Calu3 (cell line): ENCODE measurements around the gene ARHGEF12. TPM values are rescaled to one million over a fixed set of nuclear protein-coding genes. Genes with fewer than 3 reads are reported as not detected.

Experiments
- BruUV-seq: library from RNA; stranded (reverse); fragments of 400-500 nt; replicated peaks from 2 replicates; lab custom pipeline; 2021; lab: Mats Ljungman, UMichigan
- CTCF ChIA-PET: fragments of 300-600 bp; sonication (Branson Sonifier 250); formaldehyde crosslinking; loops from one replicate; lab custom pipeline; 2022; ENCODE audit warnings: antibody characterized with exemption; lab: Charles Lee
- DNase-seq: peaks from one replicate; pipeline ENCODE4 v3.0.0; 2022
- H3K27ac Mint-ChIP-seq: one replicate; pipeline ENCODE4 v1.8.0; 2022; ENCODE audit warnings: mixed read lengths; ENCODE audit not compliant: unreplicated experiment
- H3K27me3 Mint-ChIP-seq: one replicate; pipeline ENCODE4 v1.8.0; 2022; ENCODE audit warnings: mixed read lengths; ENCODE audit not compliant: unreplicated experiment
- H3K36me3 Mint-ChIP-seq: one replicate; pipeline ENCODE4 v1.8.0; 2022; ENCODE audit warnings: mild to moderate bottlenecking, moderate library complexity, mixed read lengths; ENCODE audit not compliant: insufficient read depth, unreplicated experiment
- H3K4me1 Mint-ChIP-seq: one replicate; pipeline ENCODE4 v1.8.0; 2022; ENCODE audit warnings: mild to moderate bottlenecking, low read depth, mixed read lengths; ENCODE audit not compliant: unreplicated experiment
- H3K4me3 Mint-ChIP-seq: one replicate; pipeline ENCODE4 v1.8.0; 2022; ENCODE audit warnings: mild to moderate bottlenecking, low read depth, moderate library complexity, mixed read lengths; ENCODE audit not compliant: unreplicated experiment
- H3K9me3 Mint-ChIP-seq: one replicate; pipeline ENCODE4 v1.8.0; 2022; ENCODE audit warnings: low read depth, mixed read lengths; ENCODE audit not compliant: unreplicated experiment
- intact Hi-C: fragments of 100-400 bp; cut with micrococcal nuclease; formaldehyde crosslinking; loops from one replicate; pipeline ENCODE4 v1.10.0; 2022; ENCODE audit not compliant: unreplicated experiment
- total RNA-seq: library from RNA; stranded (reverse); gene quantifications from 2 replicates; pipeline ENCODE4 v1.2.3, GENCODE V29; 2022
- TF ChIP-seq, protein P1 (sequence below): fragments of 200-600 bp; IDR thresholded peaks from one replicate; pipeline ENCODE4 v1.8.0; 2022; ENCODE audit warnings: antibody characterized with exemption; ENCODE audit not compliant: unreplicated experiment

The ARHGEF12 gene
- total RNA-seq, 1 experiment from 2014 or later = 50.0 TPM

DNA sequence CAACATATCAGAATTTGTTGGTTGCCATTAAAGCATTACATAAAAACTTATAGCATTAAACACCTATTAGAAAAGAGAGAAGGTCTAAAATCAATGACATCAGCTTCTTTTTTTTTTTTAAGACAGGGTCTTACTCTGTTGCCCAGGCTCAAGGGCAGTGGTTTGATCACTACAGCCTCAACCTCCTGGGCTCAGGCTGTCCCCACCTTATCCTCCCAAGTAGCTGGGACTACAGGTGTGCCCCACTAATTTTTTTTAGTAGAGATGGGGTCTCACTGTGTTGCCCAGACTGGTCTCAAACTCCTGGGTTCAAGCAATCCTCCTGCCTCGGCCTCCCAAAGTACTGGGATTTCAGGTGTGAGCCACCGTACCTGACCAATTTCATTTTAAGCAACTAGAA is 57.9 kb downstream of the ARHGEF12 start:
- CTCF ChIA-PET = no interaction called here
- Mint-ChIP-seq H3K9me3 (peaks cover 11% of the 10 kb centered on the region), H3K4me3 (no peak overlapping the region), H3K36me3 (no peaks in the 10 kb centered on the region), H3K27me3 (no peaks in the 10 kb centered on the region), H3K27ac (no peak overlapping the region), H3K4me1 (peaks cover 24% of the 10 kb centered on the region)
- TF ChIP-seq, protein P1, sequence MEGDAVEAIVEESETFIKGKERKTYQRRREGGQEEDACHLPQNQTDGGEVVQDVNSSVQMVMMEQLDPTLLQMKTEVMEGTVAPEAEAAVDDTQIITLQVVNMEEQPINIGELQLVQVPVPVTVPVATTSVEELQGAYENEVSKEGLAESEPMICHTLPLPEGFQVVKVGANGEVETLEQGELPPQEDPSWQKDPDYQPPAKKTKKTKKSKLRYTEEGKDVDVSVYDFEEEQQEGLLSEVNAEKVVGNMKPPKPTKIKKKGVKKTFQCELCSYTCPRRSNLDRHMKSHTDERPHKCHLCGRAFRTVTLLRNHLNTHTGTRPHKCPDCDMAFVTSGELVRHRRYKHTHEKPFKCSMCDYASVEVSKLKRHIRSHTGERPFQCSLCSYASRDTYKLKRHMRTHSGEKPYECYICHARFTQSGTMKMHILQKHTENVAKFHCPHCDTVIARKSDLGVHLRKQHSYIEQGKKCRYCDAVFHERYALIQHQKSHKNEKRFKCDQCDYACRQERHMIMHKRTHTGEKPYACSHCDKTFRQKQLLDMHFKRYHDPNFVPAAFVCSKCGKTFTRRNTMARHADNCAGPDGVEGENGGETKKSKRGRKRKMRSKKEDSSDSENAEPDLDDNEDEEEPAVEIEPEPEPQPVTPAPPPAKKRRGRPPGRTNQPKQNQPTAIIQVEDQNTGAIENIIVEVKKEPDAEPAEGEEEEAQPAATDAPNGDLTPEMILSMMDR = no peak
- DNase-seq = no peak
- no TSS peak for BruUV-seq
- intact Hi-C loops = loop anchor here (5.0 kb wide), 1 partner anchor 33 kb away; no protein-coding TSS in a partner anchor

DNA sequence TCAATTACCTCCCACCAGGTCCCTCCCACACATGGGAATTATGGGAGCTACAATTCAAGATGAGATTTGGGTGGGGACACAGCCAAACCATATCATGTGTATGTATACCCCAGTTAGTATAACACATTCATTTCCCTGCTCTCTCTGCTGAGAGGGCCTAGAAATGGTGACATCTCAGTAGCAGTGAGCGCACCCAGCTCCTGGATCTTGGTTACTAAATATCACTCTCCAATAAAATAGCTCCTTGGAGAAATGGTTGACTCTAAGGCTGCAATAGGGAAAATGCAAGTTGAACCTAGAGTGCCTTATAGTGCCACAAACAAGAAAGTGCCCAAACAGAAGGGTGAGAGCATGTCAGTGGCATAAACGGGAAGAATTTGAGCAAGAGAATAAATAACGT is 59.6 kb downstream of the ARHGEF12 start:
- intact Hi-C loops = no loop called here
- H3K9me3 Mint-ChIP-seq = peaks cover 8% of the 10 kb centered on the region
- no peaks in the 10 kb centered on the region for H3K27me3 Mint-ChIP-seq
- no peak overlapping the region for H3K4me3 Mint-ChIP-seq
- no TSS peak for BruUV-seq
- H3K4me1 Mint-ChIP-seq = peaks cover 14% of the 10 kb centered on the region
- TF ChIP-seq, protein P1 = no peak
- H3K36me3 Mint-ChIP-seq = no peaks in the 10 kb centered on the region
- CTCF ChIA-PET = no interaction called here
- H3K27ac Mint-ChIP-seq = no peak overlapping the region
- DNase-seq = no peak

GRCh38 chr11:120398132-120398531 is 61.9 kb downstream of the ARHGEF12 start:
- Mint-ChIP-seq H3K27me3 (no peaks in the 10 kb centered on the region), H3K9me3 (peaks cover 8% of the 10 kb centered on the region), H3K36me3 (no peaks in the 10 kb centered on the region), H3K27ac (no peak overlapping the region), H3K4me3 (no peak overlapping the region), H3K4me1 (no peaks in the 10 kb centered on the region)
- CTCF ChIA-PET = no interaction called here
- DNase-seq = no peak
- TF ChIP-seq, protein P1 = no peak
- intact Hi-C loops = loop anchor here (2.0 kb wide), 1 partner anchor 59 kb away; no protein-coding TSS in a partner anchor
- no TSS peak for BruUV-seq

DNA sequence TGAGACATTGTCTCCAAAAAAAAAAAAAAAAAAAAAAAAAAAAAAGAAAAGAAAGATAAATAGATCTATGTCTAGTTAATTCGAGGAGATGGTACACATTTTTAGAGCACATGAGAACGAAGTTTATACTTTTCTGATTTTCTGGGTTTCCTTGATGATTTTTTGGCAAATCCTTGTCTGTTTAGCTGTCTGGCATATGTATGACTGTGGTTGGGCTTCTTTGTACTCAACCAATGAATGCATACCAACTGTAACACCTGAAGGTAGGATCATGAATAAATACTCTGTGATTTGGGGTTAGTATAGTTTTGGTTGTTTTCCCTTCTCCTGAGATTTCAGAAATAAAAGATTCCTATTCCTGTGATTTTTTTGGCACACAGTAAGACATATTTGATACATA is 63.1 kb downstream of the ARHGEF12 start:
- Mint-ChIP-seq H3K9me3 (peaks cover 6% of the 10 kb centered on the region), H3K4me3 (no peak overlapping the region), H3K27me3 (no peaks in the 10 kb centered on the region), H3K4me1 (peaks cover 7% of the 10 kb centered on the region), H3K36me3 (no peaks in the 10 kb centered on the region), H3K27ac (no peak overlapping the region)
- intact Hi-C loops = loop anchor here (2.0 kb wide), 1 partner anchor 61 kb away; no protein-coding TSS in a partner anchor
- DNase-seq = no peak
- no TSS peak for BruUV-seq
- TF ChIP-seq, protein P1 = no peak
- CTCF ChIA-PET = no interaction called here
